ENCODE results near the gene MIA2.
"Not testable (repeated sequence)": the region's sequence is repeated elsewhere in the genome, so short reads cannot be mapped to it uniquely, and the experiment has no call there.

The MIA2 gene

GRCh38 chr14:39258782-39259545 lies 25.2 kb downstream of the MIA2 start:
- Histone ChIP-seq H3K27ac (ENCODE audit: low read depth, low read length, severe bottlenecking) (no peak overlapping the region), H3K9me3 (ENCODE audit: control insufficient read depth, low read length) (no peaks in the 10 kb centered on the region), H3K4me1 (ENCODE audit: control insufficient read depth, insufficient read depth, low read length, poor library complexity, severe bottlenecking) (no peaks in the 10 kb centered on the region), H3K4me3 (ENCODE audit: extremely low read depth, insufficient read depth, low read length, poor library complexity, severe bottlenecking) (no peak overlapping the region), H3K36me3 (ENCODE audit: control insufficient read depth, insufficient read depth, low read length) (no peaks in the 10 kb centered on the region)
- 74 to 89% methylated on average over 8 of the region's 12 CpGs for WGBS, 2 experiments (ENCODE audit: insufficient coverage in 2 of 2)

GRCh38 chr14:39260161-39260560 lies 26.4 kb downstream of the MIA2 start:
- H3K4me3 ChIP-seq (ENCODE audit: extremely low read depth, insufficient read depth, low read length, poor library complexity, severe bottlenecking); H3K9me3 ChIP-seq (ENCODE audit: control insufficient read depth, low read length); H3K27ac ChIP-seq (ENCODE audit: low read depth, low read length, severe bottlenecking); H3K4me1 ChIP-seq (ENCODE audit: control insufficient read depth, insufficient read depth, low read length, poor library complexity, severe bottlenecking); H3K36me3 ChIP-seq (ENCODE audit: control insufficient read depth, insufficient read depth, low read length): not testable (repeated sequence)
- WGBS, 2 experiments (ENCODE audit: insufficient coverage in 2 of 2): 100% methylated on average over 1 of the region's 3 CpGs

- not testable (repeated sequence) for H3K4me1 ChIP-seq (ENCODE audit: control insufficient read depth, insufficient read depth, low read length, poor library complexity, severe bottlenecking); H3K4me3 ChIP-seq (ENCODE audit: extremely low read depth, insufficient read depth, low read length, poor library complexity, severe bottlenecking); H3K36me3 ChIP-seq (ENCODE audit: control insufficient read depth, insufficient read depth, low read length); H3K27ac ChIP-seq (ENCODE audit: low read depth, low read length, severe bottlenecking); H3K9me3 ChIP-seq (ENCODE audit: control insufficient read depth, low read length)
- WGBS, 2 experiments (ENCODE audit: insufficient coverage in 2 of 2): no CpG with 5 or more reads among the region's 1 CpG
These were observed 28.5 kb downstream of the MIA2 start for GRCh38 chr14:39262214-39262613.

- Histone ChIP-seq H3K27ac (ENCODE audit: low read depth, low read length, severe bottlenecking) (no peak overlapping the region), H3K9me3 (ENCODE audit: control insufficient read depth, low read length) (no peaks in the 10 kb centered on the region)
- 87 to 89% methylated on average over 4 to 6 of the region's 7 CpGs for WGBS, 2 experiments (ENCODE audit: insufficient coverage in 2 of 2)
These were observed 30.3 kb downstream of the MIA2 start for GRCh38 chr14:39264057-39264456.

GRCh38 chr14:39264558-39264957 lies 30.8 kb downstream of the MIA2 start:
- peaks cover 4% of the 10 kb centered on the region for H3K4me1 ChIP-seq (ENCODE audit: control insufficient read depth, insufficient read depth, low read length, poor library complexity, severe bottlenecking)
- no peaks in the 10 kb centered on the region for H3K9me3 ChIP-seq (ENCODE audit: control insufficient read depth, low read length)
- no peaks in the 10 kb centered on the region for H3K36me3 ChIP-seq (ENCODE audit: control insufficient read depth, insufficient read depth, low read length)
- H3K4me3 ChIP-seq (ENCODE audit: extremely low read depth, insufficient read depth, low read length, poor library complexity, severe bottlenecking): no peak overlapping the region
- no CpG with 5 or more reads among the region's 1 CpG for WGBS, 2 experiments (ENCODE audit: insufficient coverage in 2 of 2)
- H3K27ac ChIP-seq (ENCODE audit: low read depth, low read length, severe bottlenecking): no peak overlapping the region

More at GRCh38 chr14:39264057-39264456, 30.3 kb downstream of the MIA2 start:
- H3K4me1 ChIP-seq (ENCODE audit: control insufficient read depth, insufficient read depth, low read length, poor library complexity, severe bottlenecking): peaks cover 4% of the 10 kb centered on the region
- no peaks in the 10 kb centered on the region for H3K36me3 ChIP-seq (ENCODE audit: control insufficient read depth, insufficient read depth, low read length)
- H3K4me3 ChIP-seq (ENCODE audit: extremely low read depth, insufficient read depth, low read length, poor library complexity, severe bottlenecking): no peak overlapping the region

GRCh38 chr14:39265033-39265432 lies 31.3 kb downstream of the MIA2 start:
- peaks cover 4% of the 10 kb centered on the region for H3K4me1 ChIP-seq (ENCODE audit: control insufficient read depth, insufficient read depth, low read length, poor library complexity, severe bottlenecking)
- no peak overlapping the region for H3K4me3 ChIP-seq (ENCODE audit: extremely low read depth, insufficient read depth, low read length, poor library complexity, severe bottlenecking)
- H3K36me3 ChIP-seq (ENCODE audit: control insufficient read depth, insufficient read depth, low read length): no peaks in the 10 kb centered on the region
- H3K9me3 ChIP-seq (ENCODE audit: control insufficient read depth, low read length): no peaks in the 10 kb centered on the region
- no peak overlapping the region for H3K27ac ChIP-seq (ENCODE audit: low read depth, low read length, severe bottlenecking)
- WGBS, 2 experiments (ENCODE audit: insufficient coverage in 2 of 2): 40% methylated on average over 1 of the region's 2 CpGs; no CpG with 5 or more reads in 1 of the 2 experiments

GRCh38 chr14:39265806-39266524 lies 32.2 kb downstream of the MIA2 start:
- H3K4me3 ChIP-seq (ENCODE audit: extremely low read depth, insufficient read depth, low read length, poor library complexity, severe bottlenecking): peak overlapping the region; percentile 78
- H3K36me3 ChIP-seq (ENCODE audit: control insufficient read depth, insufficient read depth, low read length): no peaks in the 10 kb centered on the region
- peak overlapping the region; percentile 98 for H3K27ac ChIP-seq (ENCODE audit: low read depth, low read length, severe bottlenecking)
- H3K9me3 ChIP-seq (ENCODE audit: control insufficient read depth, low read length): no peaks in the 10 kb centered on the region
- 36 to 57% methylated on average over 12 to 13 of the region's 14 CpGs for WGBS, 2 experiments (ENCODE audit: insufficient coverage in 2 of 2)
- peaks cover 4% of the 10 kb centered on the region for H3K4me1 ChIP-seq (ENCODE audit: control insufficient read depth, insufficient read depth, low read length, poor library complexity, severe bottlenecking)

GRCh38 chr14:39266525-39266870 lies 32.8 kb downstream of the MIA2 start:
- no peaks in the 10 kb centered on the region for H3K36me3 ChIP-seq (ENCODE audit: control insufficient read depth, insufficient read depth, low read length)
- 0 to 1% methylated on average over 21 to 28 of the region's 31 CpGs for WGBS, 2 experiments (ENCODE audit: insufficient coverage in 2 of 2)
- H3K4me3 ChIP-seq (ENCODE audit: extremely low read depth, insufficient read depth, low read length, poor library complexity, severe bottlenecking): peak overlapping the region; percentile 78
- H3K27ac ChIP-seq (ENCODE audit: low read depth, low read length, severe bottlenecking): peak overlapping the region; percentile 98
- peaks cover 4% of the 10 kb centered on the region for H3K4me1 ChIP-seq (ENCODE audit: control insufficient read depth, insufficient read depth, low read length, poor library complexity, severe bottlenecking)
- H3K9me3 ChIP-seq (ENCODE audit: control insufficient read depth, low read length): peaks cover 3% of the 10 kb centered on the region

- H3K27ac ChIP-seq (ENCODE audit: low read depth, low read length, severe bottlenecking): peak overlapping the region; percentile 98
- H3K4me1 ChIP-seq (ENCODE audit: control insufficient read depth, insufficient read depth, low read length, poor library complexity, severe bottlenecking): peaks cover 4% of the 10 kb centered on the region
- no peaks in the 10 kb centered on the region for H3K36me3 ChIP-seq (ENCODE audit: control insufficient read depth, insufficient read depth, low read length)
- 0% methylated on average over 50 to 67 of the region's 70 CpGs for WGBS, 2 experiments (ENCODE audit: insufficient coverage in 2 of 2)
- H3K9me3 ChIP-seq (ENCODE audit: control insufficient read depth, low read length): peaks cover 9% of the 10 kb centered on the region
- peak overlapping the region; percentile 78 for H3K4me3 ChIP-seq (ENCODE audit: extremely low read depth, insufficient read depth, low read length, poor library complexity, severe bottlenecking)
These were observed 33.3 kb downstream of the MIA2 start for GRCh38 chr14:39266871-39267607.

GRCh38 chr14:39267608-39268005 lies 33.9 kb downstream of the MIA2 start:
- Histone ChIP-seq H3K9me3 (ENCODE audit: control insufficient read depth, low read length) (peaks cover 10% of the 10 kb centered on the region), H3K27ac (ENCODE audit: low read depth, low read length, severe bottlenecking) (peak overlapping the region; percentile 98), H3K36me3 (ENCODE audit: control insufficient read depth, insufficient read depth, low read length) (no peaks in the 10 kb centered on the region), H3K4me1 (ENCODE audit: control insufficient read depth, insufficient read depth, low read length, poor library complexity, severe bottlenecking) (peaks cover 4% of the 10 kb centered on the region), H3K4me3 (ENCODE audit: extremely low read depth, insufficient read depth, low read length, poor library complexity, severe bottlenecking) (peak overlapping the region; percentile 78)
- WGBS, 2 experiments (ENCODE audit: insufficient coverage in 2 of 2): 0% methylated on average over 7 to 11 of the region's 16 CpGs

Data from mesodermal cell (in vitro differentiated cells).